OCI-LY3 (cell line): Measurements from ENCODE around the gene TSPAN33.

Source experiments
- EZH2phosphoT487 ChIP-seq: fragments of 200-600 bp; shearing (Covaris generic); IDR thresholded peaks from 2 replicates; pipeline ENCODE4 v1.6.1; 2018; ENCODE audit warnings: antibody characterized with exemption, mixed run types, low read depth
- TF ChIP-seq, protein P1 (sequence below): fragments of 200-600, 300-600 bp; sonication (generic); IDR thresholded peaks from 2 replicates; pipeline ENCODE4 v1.5.1; 2014; ENCODE audit warnings: antibody characterized with exemption, low read length, low read depth

GRCh38 chr7:129110258-129110981 is 34.1 kb upstream of the TSPAN33 start:
- TF ChIP-seq, protein P1, sequence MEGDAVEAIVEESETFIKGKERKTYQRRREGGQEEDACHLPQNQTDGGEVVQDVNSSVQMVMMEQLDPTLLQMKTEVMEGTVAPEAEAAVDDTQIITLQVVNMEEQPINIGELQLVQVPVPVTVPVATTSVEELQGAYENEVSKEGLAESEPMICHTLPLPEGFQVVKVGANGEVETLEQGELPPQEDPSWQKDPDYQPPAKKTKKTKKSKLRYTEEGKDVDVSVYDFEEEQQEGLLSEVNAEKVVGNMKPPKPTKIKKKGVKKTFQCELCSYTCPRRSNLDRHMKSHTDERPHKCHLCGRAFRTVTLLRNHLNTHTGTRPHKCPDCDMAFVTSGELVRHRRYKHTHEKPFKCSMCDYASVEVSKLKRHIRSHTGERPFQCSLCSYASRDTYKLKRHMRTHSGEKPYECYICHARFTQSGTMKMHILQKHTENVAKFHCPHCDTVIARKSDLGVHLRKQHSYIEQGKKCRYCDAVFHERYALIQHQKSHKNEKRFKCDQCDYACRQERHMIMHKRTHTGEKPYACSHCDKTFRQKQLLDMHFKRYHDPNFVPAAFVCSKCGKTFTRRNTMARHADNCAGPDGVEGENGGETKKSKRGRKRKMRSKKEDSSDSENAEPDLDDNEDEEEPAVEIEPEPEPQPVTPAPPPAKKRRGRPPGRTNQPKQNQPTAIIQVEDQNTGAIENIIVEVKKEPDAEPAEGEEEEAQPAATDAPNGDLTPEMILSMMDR = no peak
- TF ChIP-seq EZH2phosphoT487 = no peak
